GM12864 (cell line): ENCODE results near the gene SMC1B.

Experiments used
- DNase-seq: peaks from one replicate; pipeline ENCODE4 v3.0.0-alpha.2; 2011; ENCODE audit warnings: low read depth
- H3K4me3 ChIP-seq: 2 replicates; pipeline ENCODE4 v1.5.1; 2011; ENCODE audit warnings: mild to moderate bottlenecking, low read depth, low read length, control low read depth
- CTCF ChIP-seq: IDR thresholded peaks from 2 replicates; pipeline ENCODE4 v1.5.1; 2011; ENCODE audit warnings: low read depth, mild to moderate bottlenecking, moderate library complexity, low read length, control low read depth, inconsistent platforms; ENCODE audit errors: missing control alignments

SMC1B gene

GRCh38 chr22:45308957-45309421, 104.4 kb downstream of the SMC1B start:
- H3K4me3 ChIP-seq, result peak overlapping the region; percentile 64
- no peak for TF ChIP-seq CTCF
- no peak for DNase-seq

- H3K4me3 ChIP-seq, result peak overlapping the region; percentile 64; the same call in 1 of the 2 replicates
- DNase-seq, result no peak
Measured at GRCh38 chr22:45308391-45308956, 104.9 kb downstream of the SMC1B start.

GRCh38 chr22:45306139-45306538, 107.3 kb downstream of the SMC1B start:
- no peak overlapping the region for H3K4me3 ChIP-seq
- no peak for TF ChIP-seq CTCF
- DNase-seq, result no peak

More at GRCh38 chr22:45308391-45308956, 104.9 kb downstream of the SMC1B start:
- TF ChIP-seq CTCF, result no peak

- no peak for DNase-seq
- no peak for TF ChIP-seq CTCF
- H3K4me3 ChIP-seq, result no peak overlapping the region
Measured at GRCh38 chr22:45305456-45306075, 107.8 kb downstream of the SMC1B start.

- DNase-seq, result no peak
- H3K4me3 ChIP-seq, result no peak overlapping the region
- TF ChIP-seq CTCF, result no peak
Measured at GRCh38 chr22:45304971-45305370, 108.4 kb downstream of the SMC1B start.

GRCh38 chr22:45303181-45303580, 110.2 kb downstream of the SMC1B start:
- H3K4me3 ChIP-seq, result no peak overlapping the region
- TF ChIP-seq CTCF, result no peak
- no peak for DNase-seq

GRCh38 chr22:45302751-45303150, 110.6 kb downstream of the SMC1B start:
- no peak overlapping the region for H3K4me3 ChIP-seq
- TF ChIP-seq CTCF, result no peak
- no peak for DNase-seq
